Aorta (tissue), 5 donors: Measurements from ENCODE around the gene KCNT2. TPM values are rescaled to one million over a fixed set of nuclear protein-coding genes. Genes with fewer than 3 reads are reported as not detected.
A peak's percentile ranks its signal among the peaks of the same experiment; 100 is the strongest.

Experiments
- ATAC-seq: fragments of 200-7000 bp; cut with Tn5 transposase; one replicate; pipeline ENCODE4 v1.9.1; 2022; ENCODE audit warnings: moderate library complexity; ENCODE audit not compliant: low FRiP score
- DNase-seq, 2 donors: peaks; one replicate each; pipeline ENCODE4 v3.0.0-alpha.2; 2020
- H3K27ac ChIP-seq, 2 donors: one replicate each; pipeline ENCODE4 v1.5.1; 2013; ENCODE audit warnings: low read length in 2 of 2, mild to moderate bottlenecking in 2 of 2, moderate library complexity in 2 of 2, control low read depth in 1 of 2, inconsistent platforms in 1 of 2, low read depth in 1 of 2
- H3K27me3 ChIP-seq, 2 donors: one replicate each; pipeline ENCODE4 v1.6.1; 2013; ENCODE audit warnings: control low read depth in 1 of 2, low read length in 1 of 2, mild to moderate bottlenecking in 1 of 2, moderate library complexity in 1 of 2; ENCODE audit not compliant: insufficient read depth in 2 of 2, control insufficient read depth in 1 of 2
- H3K36me3 ChIP-seq, 2 donors: one replicate each; pipeline ENCODE4 v1.6.1; 2013; ENCODE audit warnings: control low read depth in 1 of 2, low read length in 1 of 2, mild to moderate bottlenecking in 1 of 2; ENCODE audit not compliant: insufficient read depth in 2 of 2, control insufficient read depth in 1 of 2
- H3K4me1 ChIP-seq, 2 donors: one replicate each; pipeline ENCODE4 v1.6.1; 2013; ENCODE audit warnings: low read length in 2 of 2, control low read depth in 1 of 2, mild to moderate bottlenecking in 1 of 2, moderate library complexity in 1 of 2; ENCODE audit not compliant: insufficient read depth in 2 of 2, control insufficient read depth in 1 of 2
- H3K4me3 ChIP-seq, 2 donors: one replicate each; pipeline ENCODE4 v1.5.1; 2013; ENCODE audit warnings: low read length in 2 of 2, control low read depth in 1 of 2, mild to moderate bottlenecking in 1 of 2
- H3K9me3 ChIP-seq: one replicate; pipeline ENCODE4 v1.6.1; 2013; ENCODE audit warnings: mild to moderate bottlenecking, low read length; ENCODE audit not compliant: control insufficient read depth
- WGBS, 2 donors: extraction: QIAGEN DNeasy Blood & Tissue Kit; methylation state at CpG; one replicate each; pipeline ENCODE4 v1.1.7; 2013; 5-methylcytosine and 5-hydroxymethylcytosine counted together
- intact Hi-C, 2 donors: fragments of 100-400 bp; cut with DNase I; formaldehyde crosslinking; loops; one replicate each; pipeline versions ENCODE4 v1.14.2 to v1.15.0; 2022
- polyA plus RNA-seq, 2 donors: library from polyadenylated mRNA; stranded (reverse); fragments of 200-250 nt; gene quantifications; one replicate each; pipeline ENCODE4 v1.2.3, GENCODE V29; 2013
- total RNA-seq, 2 donors: library from RNA; stranded (reverse); fragmentation: NEBNext Ultra II Directional; extraction: Animal tissue kit (Norgen Biotek cat#: 25700); gene quantifications; one replicate each; pipeline ENCODE4 v1.2.1, GENCODE V29; 2021
- donor health status: healthy with polysubstance abuse.
- donor health status: Bipolar disorder and iron deficiency.
- donor health status: DM: no; HTN: no; CAD: no.
- donor health status: DM: no; HTN: no; CAD: no.
- donor health status: DM: yes; HTN: yes; CAD: no.

The KCNT2 gene
- total and polyA plus RNA-seq, 4 donors, result 3.0 to 23.3 (median 16.3) TPM

GRCh38 chr1:196573226-196573625 is 35.0 kb downstream of the KCNT2 start:
- Histone ChIP-seq H3K27me3 (no peaks in the 10 kb centered on the region), H3K36me3 (no peaks in the 10 kb centered on the region), H3K4me1 (no peaks in the 10 kb centered on the region), H3K4me3 (no peak overlapping the region), H3K27ac (no peak overlapping the region), H3K9me3 (no peaks in the 10 kb centered on the region)
- intact Hi-C loops, result no loop called here
- WGBS, 2 donors, result 65 to 74% methylated on average over 2 of the region's 2 CpGs
- no peak for DNase-seq
- no peak for ATAC-seq

- intact Hi-C loops, result no loop called here
- no peak for DNase-seq
- Histone ChIP-seq H3K4me3 (no peak overlapping the region), H3K9me3 (no peaks in the 10 kb centered on the region), H3K36me3 (no peaks in the 10 kb centered on the region), H3K4me1 (no peaks in the 10 kb centered on the region), H3K27me3 (no peaks in the 10 kb centered on the region), H3K27ac (no peak overlapping the region)
- 80 to 88% methylated on average over 1 of the region's 1 CpG for WGBS, 2 donors
- ATAC-seq, result no peak
Observed at GRCh38 chr1:196567238-196567637, 41.0 kb downstream of the KCNT2 start.

GRCh38 chr1:196563768-196564167 is 44.5 kb downstream of the KCNT2 start:
- H3K27ac ChIP-seq, result no peak overlapping the region
- intact Hi-C loops, result no loop called here
- DNase-seq (no peak), ATAC-seq (no peak)
- no peak overlapping the region for H3K4me3 ChIP-seq
- H3K27me3 ChIP-seq, result no peaks in the 10 kb centered on the region
- H3K36me3 ChIP-seq, result no peaks in the 10 kb centered on the region
- H3K9me3 ChIP-seq, result no peaks in the 10 kb centered on the region
- H3K4me1 ChIP-seq, result no peaks in the 10 kb centered on the region

GRCh38 chr1:196559314-196559713 is 48.9 kb downstream of the KCNT2 start:
- ATAC-seq (no peak), DNase-seq (no peak)
- H3K4me3 ChIP-seq, result no peak overlapping the region
- 86 to 92% methylated on average over 3 of the region's 3 CpGs for WGBS, 2 donors
- no peaks in the 10 kb centered on the region for H3K36me3 ChIP-seq
- no peak overlapping the region for H3K27ac ChIP-seq
- no peaks in the 10 kb centered on the region for H3K4me1 ChIP-seq
- no peaks in the 10 kb centered on the region for H3K27me3 ChIP-seq
- intact Hi-C loops, result no loop called here
- H3K9me3 ChIP-seq, result no peaks in the 10 kb centered on the region

GRCh38 chr1:196558411-196558810 is 49.8 kb downstream of the KCNT2 start:
- no peak overlapping the region for H3K4me3 ChIP-seq
- no peaks in the 10 kb centered on the region for H3K9me3 ChIP-seq
- 38 to 47% methylated on average over 2 of the region's 2 CpGs for WGBS, 2 donors
- H3K4me1 ChIP-seq, result no peaks in the 10 kb centered on the region
- no peak overlapping the region for H3K27ac ChIP-seq
- DNase-seq (no peak), ATAC-seq (peak; percentile 85)
- intact Hi-C loops, result no loop called here
- H3K36me3 ChIP-seq, result no peaks in the 10 kb centered on the region
- no peaks in the 10 kb centered on the region for H3K27me3 ChIP-seq

GRCh38 chr1:196557797-196558196 is 50.4 kb downstream of the KCNT2 start:
- H3K4me1 ChIP-seq, result no peaks in the 10 kb centered on the region
- 75 to 83% methylated on average over 2 of the region's 2 CpGs for WGBS, 2 donors
- no peaks in the 10 kb centered on the region for H3K27me3 ChIP-seq
- DNase-seq (no peak), ATAC-seq (no peak)
- no peaks in the 10 kb centered on the region for H3K9me3 ChIP-seq
- no peak overlapping the region for H3K4me3 ChIP-seq
- H3K36me3 ChIP-seq, result no peaks in the 10 kb centered on the region
- H3K27ac ChIP-seq, result no peak overlapping the region
- intact Hi-C loops, result no loop called here

GRCh38 chr1:196550731-196551130 is 57.5 kb downstream of the KCNT2 start:
- Histone ChIP-seq H3K27me3 (no peaks in the 10 kb centered on the region), H3K9me3 (no peaks in the 10 kb centered on the region), H3K4me1 (no peaks in the 10 kb centered on the region), H3K27ac (no peak overlapping the region), H3K4me3 (no peak overlapping the region), H3K36me3 (no peaks in the 10 kb centered on the region)
- intact Hi-C loops, result no loop called here
- ATAC-seq, result no peak
- no peak for DNase-seq

GRCh38 chr1:196546272-196547111 is 61.7 kb downstream of the KCNT2 start:
- 70 to 83% methylated on average over 3 of the region's 3 CpGs for WGBS, 2 donors
- intact Hi-C loops, result no loop called here
- no peaks in the 10 kb centered on the region for H3K9me3 ChIP-seq
- no peak overlapping the region for H3K27ac ChIP-seq
- no peak overlapping the region for H3K4me3 ChIP-seq
- no peaks in the 10 kb centered on the region for H3K36me3 ChIP-seq
- DNase-seq (no peak), ATAC-seq (no peak)
- no peaks in the 10 kb centered on the region for H3K4me1 ChIP-seq
- no peaks in the 10 kb centered on the region for H3K27me3 ChIP-seq

GRCh38 chr1:196545222-196545621 is 63.0 kb downstream of the KCNT2 start:
- intact Hi-C loops, result no loop called here

More at GRCh38 chr1:196545222-196545621, 63.0 kb downstream of the KCNT2 start:
- no peak overlapping the region for H3K4me3 ChIP-seq
- ATAC-seq (no peak), DNase-seq (no peak)
- no peaks in the 10 kb centered on the region for H3K9me3 ChIP-seq
- 96 to 99% methylated on average over 1 of the region's 1 CpG for WGBS, 2 donors
- no peaks in the 10 kb centered on the region for H3K36me3 ChIP-seq
- H3K27ac ChIP-seq, result no peak overlapping the region
- no peaks in the 10 kb centered on the region for H3K4me1 ChIP-seq
- no peaks in the 10 kb centered on the region for H3K27me3 ChIP-seq
